Activated naive CD4-positive, alpha-beta T cell treated with Interleukin-2 at 50 U/mL for 16 hours (primary cell): ENCODE data around the gene AOC3.

ENCODE experiments used
- DNase-seq: peaks from one replicate; pipeline ENCODE4 v3.0.0-alpha.2; 2020

Gene AOC3

GRCh38 chr17:42850954-42851353 lies at the start of gene AOC3:
AOC3 (plus strand) TSS chr17:42851199; CDS start chr17:42851344, 145 bp downstream.
- DNase-seq: no peak

- no peak for DNase-seq
These were observed 47.7 kb upstream of the AOC3 start for GRCh38 chr17:42803074-42803883.

GRCh38 chr17:42804918-42805367 lies 46.1 kb upstream of the AOC3 start:
- DNase-seq: no peak

- no peak for DNase-seq
These were observed 44.8 kb upstream of the AOC3 start for GRCh38 chr17:42806249-42806648.

GRCh38 chr17:42809250-42809649 lies 41.7 kb upstream of the AOC3 start:
- no peak for DNase-seq

GRCh38 chr17:42814633-42815399 lies 36.2 kb upstream of the AOC3 start:
- DNase-seq: no peak

GRCh38 chr17:42817866-42818265 lies 33.1 kb upstream of the AOC3 start:
- no peak for DNase-seq

- DNase-seq: no peak
These were observed 32.6 kb upstream of the AOC3 start for GRCh38 chr17:42818379-42818778.

- peak; percentile 69 for DNase-seq
These were observed 31.0 kb upstream of the AOC3 start for GRCh38 chr17:42819939-42820535.

GRCh38 chr17:42821176-42821575 lies 29.8 kb upstream of the AOC3 start:
- no peak for DNase-seq

GRCh38 chr17:42827472-42827871 lies 23.5 kb upstream of the AOC3 start:
- DNase-seq: no peak

- no peak for DNase-seq
These were observed 20.0 kb upstream of the AOC3 start for GRCh38 chr17:42830971-42831370.

GRCh38 chr17:42832213-42832933 lies 18.6 kb upstream of the AOC3 start:
- no peak for DNase-seq

GRCh38 chr17:42832934-42833766 lies 17.8 kb upstream of the AOC3 start, which contains the start of gene PSME3:
PSME3 (plus strand) TSS chr17:42833397; CDS start chr17:42833632, 235 bp downstream.
- peak; percentile 92 for DNase-seq

- no peak for DNase-seq
These were observed 17.1 kb upstream of the AOC3 start for GRCh38 chr17:42833767-42834422.

- DNase-seq: no peak
These were observed 15.3 kb upstream of the AOC3 start for GRCh38 chr17:42835732-42836131.

GRCh38 chr17:42841975-42842685 lies 8.9 kb upstream of the AOC3 start:
- DNase-seq: no peak

GRCh38 chr17:42843358-42843934 lies 7.6 kb upstream of the AOC3 start:
- no peak for DNase-seq

GRCh38 chr17:42844271-42844670 lies 6.7 kb upstream of the AOC3 start, which contains the start of gene AOC2:
AOC2 (plus strand) TSS chr17:42844580; CDS start chr17:42844627, 47 bp downstream.
- DNase-seq: no peak
